Endothelial cell of umbilical vein (primary cell): ENCODE results near the gene ATP9B. TPM values are rescaled to one million over a fixed set of nuclear protein-coding genes. Genes with fewer than 3 reads are reported as not detected.

ENCODE experiments used
- BruUV-seq: library from RNA; stranded (reverse); fragments of 400-500 nt; replicated peaks from 2 replicates; lab custom pipeline; 2021; lab: Mats Ljungman, UMichigan
- CTCF ChIA-PET: fragments of 300-600, 350-600 bp; sonication (Branson Sonifier 250); formaldehyde crosslinking; loops from one replicate; lab custom pipeline; 2021; ENCODE audit warnings: antibody characterized with exemption, inconsistent platforms; lab: Charles Lee
- POLR2A ChIA-PET: fragments of 300-600, 350-600 bp; sonication (Branson Sonifier 250); formaldehyde crosslinking; loops from one replicate; lab custom pipeline; 2021; ENCODE audit warnings: antibody characterized with exemption, inconsistent platforms; lab: Charles Lee
- DNase-seq: peaks from one replicate; pipeline ENCODE4 v3.0.0-alpha.2; 2011; ENCODE audit warnings: low read depth, low spot score
- FAIRE-seq: peaks from 2 replicates; lab custom pipeline; 2011; peaks lifted over from hg19 to GRCh38; lab: Jason Lieb, UNC
- H2AFZ ChIP-seq: 2 replicates; pipeline ENCODE4 v1.6.0; 2012; ENCODE audit warnings: low read depth, low read length, control low read depth, inconsistent platforms
- H3K27ac ChIP-seq: 2 replicates; pipeline ENCODE4 v1.5.1; 2011; ENCODE audit warnings: low read depth, mild to moderate bottlenecking, control low read depth, low read length, moderate library complexity; ENCODE audit not compliant: insufficient read depth
- H3K27me3 ChIP-seq, 2 experiments: 2 replicates each; pipeline versions ENCODE4 v1.6.0 to v1.6.1; 2011; ENCODE audit warnings: low read length in 2 of 2, mixed read lengths in 1 of 2; ENCODE audit not compliant: control insufficient read depth in 2 of 2, insufficient read depth in 2 of 2
- H3K36me3 ChIP-seq, 2 experiments: 2 replicates in 1 of 2; 3 replicates in 1 of 2; pipeline ENCODE4 v1.5.1; 2011; ENCODE audit warnings: low read length in 2 of 2, mild to moderate bottlenecking in 1 of 2, moderate library complexity in 1 of 2; ENCODE audit not compliant: control insufficient read depth in 2 of 2, insufficient read depth in 2 of 2; ENCODE audit errors: extremely low read depth in 1 of 2
- H3K4me1 ChIP-seq: 3 replicates; pipeline ENCODE4 v1.5.1; 2011; ENCODE audit warnings: mild to moderate bottlenecking, low read length; ENCODE audit not compliant: control insufficient read depth, insufficient read depth; ENCODE audit errors: extremely low read depth
- H3K4me2 ChIP-seq: 2 replicates; pipeline ENCODE4 v1.6.1; 2011; ENCODE audit warnings: low read length, control low read depth, mixed read lengths; ENCODE audit not compliant: insufficient read depth
- H3K4me3 ChIP-seq, 3 experiments: fragments of 200-600 bp in 1 of 3; sonication (generic), shearing (Covaris generic) in 1 of 3; replicated peaks in 1 of 3; 2 replicates each; pipeline ENCODE4 v1.5.1; 2011 to 2016; ENCODE audit warnings: control low read depth in 3 of 3, low read length in 3 of 3, mild to moderate bottlenecking in 2 of 3, inconsistent platforms in 1 of 3, low read depth in 1 of 3, moderate library complexity in 1 of 3; ENCODE audit not compliant: insufficient read depth in 1 of 3
- H3K79me2 ChIP-seq: 2 replicates; pipeline ENCODE4 v1.6.0; 2012; ENCODE audit warnings: low read length, inconsistent platforms; ENCODE audit not compliant: control insufficient read depth, insufficient read depth
- H3K9ac ChIP-seq: replicated peaks from 2 replicates; pipeline ENCODE3; 2011; ENCODE audit warnings: low read length, control low read depth; ENCODE audit not compliant: insufficient read depth; ENCODE audit errors: extremely low read depth
- H3K9me1 ChIP-seq: replicated peaks from 3 replicates; pipeline ENCODE4 v1.6.0; 2011; ENCODE audit warnings: mild to moderate bottlenecking, low read length; ENCODE audit not compliant: control insufficient read depth, insufficient read depth; ENCODE audit errors: extremely low read depth
- H3K9me3 ChIP-seq: replicated peaks from 2 replicates; pipeline ENCODE4 v1.5.1; 2012; ENCODE audit warnings: low read length, inconsistent platforms; ENCODE audit not compliant: control insufficient read depth, insufficient read depth
- H4K20me1 ChIP-seq: replicated peaks from 2 replicates; pipeline ENCODE3; 2011; ENCODE audit warnings: mild to moderate bottlenecking, low read length; ENCODE audit not compliant: control insufficient read depth, insufficient read depth; ENCODE audit errors: extremely low read depth
- CTCF ChIP-seq, 2 donors: IDR thresholded peaks; 1 replicate in 1 of 2; 2 replicates in 1 of 2; pipeline ENCODE4 v1.5.1; 2011; ENCODE audit warnings: low read length in 2 of 2, mild to moderate bottlenecking in 2 of 2, moderate library complexity in 2 of 2, control low read depth in 1 of 2, inconsistent platforms in 1 of 2, low read depth in 1 of 2; ENCODE audit not compliant: insufficient read depth in 1 of 2; ENCODE audit errors: extremely low read depth in 1 of 2
- FOS ChIP-seq: IDR thresholded peaks from 2 replicates; pipeline ENCODE4 v1.6.1; 2011; ENCODE audit warnings: mild to moderate bottlenecking, low read length, moderate library complexity, borderline replicate concordance; ENCODE audit not compliant: insufficient read depth
- JUN ChIP-seq: IDR thresholded peaks from 2 replicates; pipeline ENCODE4 v1.6.1; 2011; ENCODE audit warnings: borderline replicate concordance, low read depth; ENCODE audit not compliant: insufficient read length, insufficient read depth
- POLR2AphosphoS5 ChIP-seq: IDR thresholded peaks from 2 replicates; pipeline ENCODE4 v1.6.1; 2012; ENCODE audit warnings: low read depth, mild to moderate bottlenecking, control low read depth, low read length, moderate library complexity; ENCODE audit not compliant: insufficient read depth
- dilution Hi-C: fragments of 300-500 bp; cut with MboI; formaldehyde crosslinking; loops from one replicate; pipeline ENCODE4 v1.15.0; 2019; ENCODE audit warnings: low sequenced_read_pairs; ENCODE audit not compliant: extremely low pct_ligation_motif_present
- intact Hi-C: fragments of 100-400 bp; cut with micrococcal nuclease; formaldehyde crosslinking; loops from one replicate; pipeline ENCODE4 v1.10.0; 2022
- polyA plus RNA-seq, 4 experiments: library from polyadenylated mRNA; depleted of rRNA in 3 of 4; stranded (reverse) in 3 of 4; unstranded in 1 of 4; fragments of >200 nt; gene quantifications; 2 replicates each; pipeline versions ENCODE4 v1.2.1 to v1.2.3, GENCODE V29; 2011 to 2012; ENCODE audit warnings: missing spikeins in 1 of 4
- total RNA-seq: library from RNA; stranded (reverse); gene quantifications from 2 replicates; pipeline ENCODE4 v1.2.3, GENCODE V29; 2021

The ATP9B gene
- total and polyA plus RNA-seq, 2 donors (not counting 3 experiments of a cell fraction or from before 2014, with no cell fraction given) = 14.6 to 18.2 TPM

- no peaks in the 10 kb centered on the region for H4K20me1 ChIP-seq
- H3K27me3 ChIP-seq = no peaks in the 10 kb centered on the region
- no peaks in the 10 kb centered on the region for H3K4me1 ChIP-seq
- ChIA-PET POLR2A (no interaction called here), CTCF (no interaction called here)
- TF ChIP-seq JUN (no peak), POLR2AphosphoS5 (no peak), CTCF (IDR thresholded peaks at IDR 0.05; ENCODE audit: extremely low read depth in 1 of 2, insufficient read depth in 1 of 2, low read depth in 1 of 2, low read length in 2 of 2) (no peak), FOS (no peak)
- H3K36me3 ChIP-seq = no peaks in the 10 kb centered on the region
- dilution Hi-C loops = no loop called here
- H3K79me2 ChIP-seq = no peaks in the 10 kb centered on the region
- no peaks in the 10 kb centered on the region for H3K9me1 ChIP-seq
- no peak for FAIRE-seq
- intact Hi-C loops = loop anchor here (1.0 to 5.0 kb wide), 2 partner anchors 176 to 258 kb away; partner anchors contain the start of gene ATP9B
- H3K9me3 ChIP-seq = no peaks in the 10 kb centered on the region
- H3K4me3 ChIP-seq = peak overlapping the region in 1 of 3 experiments; percentile 19
- no peak overlapping the region for H3K9ac ChIP-seq
- peak; percentile 17 for DNase-seq
- H3K4me2 ChIP-seq = peak overlapping the region; percentile 50
- H2AFZ ChIP-seq = peak overlapping the region; percentile 72
- BruUV-seq = no TSS peak
- H3K27ac ChIP-seq = no peak overlapping the region
These were observed 176.4 kb downstream of the ATP9B start for GRCh38 chr18:79245517-79246001.
